GM19324 (cell line): ENCODE data around the gene FALEC.
"Not testable (repeated sequence)": the region's sequence is repeated elsewhere in the genome, so short reads cannot be mapped to it uniquely, and the experiment has no call there.

Experiments used
- ATAC-seq: cut with Tn5 transposase; IDR thresholded peaks from one replicate; pipeline ENCODE4 v1.9.1; 2021; ENCODE audit warnings: mild to moderate bottlenecking, moderate library complexity; ENCODE audit not compliant: unreplicated experiment, low FRiP score

FALEC gene

DNA sequence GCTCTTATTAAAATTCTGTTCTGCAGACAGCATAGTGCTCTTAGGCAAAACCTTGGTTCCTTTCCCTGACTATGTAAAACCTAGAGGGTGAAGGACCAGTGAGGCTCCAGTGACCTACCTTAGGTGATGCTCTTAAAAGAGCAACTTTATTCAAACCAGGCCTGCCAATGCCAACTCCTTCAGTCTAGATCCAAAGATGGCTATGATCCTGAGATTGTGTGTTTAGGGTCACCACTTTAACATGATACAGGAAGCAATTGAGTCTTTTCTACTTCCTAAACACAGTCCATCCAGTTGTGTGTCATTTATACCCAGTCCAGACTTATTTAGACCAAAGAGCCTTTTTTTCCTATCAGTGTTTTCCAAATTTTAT, 53.0 kb downstream of the FALEC start:
- ATAC-seq, result no peak

DNA sequence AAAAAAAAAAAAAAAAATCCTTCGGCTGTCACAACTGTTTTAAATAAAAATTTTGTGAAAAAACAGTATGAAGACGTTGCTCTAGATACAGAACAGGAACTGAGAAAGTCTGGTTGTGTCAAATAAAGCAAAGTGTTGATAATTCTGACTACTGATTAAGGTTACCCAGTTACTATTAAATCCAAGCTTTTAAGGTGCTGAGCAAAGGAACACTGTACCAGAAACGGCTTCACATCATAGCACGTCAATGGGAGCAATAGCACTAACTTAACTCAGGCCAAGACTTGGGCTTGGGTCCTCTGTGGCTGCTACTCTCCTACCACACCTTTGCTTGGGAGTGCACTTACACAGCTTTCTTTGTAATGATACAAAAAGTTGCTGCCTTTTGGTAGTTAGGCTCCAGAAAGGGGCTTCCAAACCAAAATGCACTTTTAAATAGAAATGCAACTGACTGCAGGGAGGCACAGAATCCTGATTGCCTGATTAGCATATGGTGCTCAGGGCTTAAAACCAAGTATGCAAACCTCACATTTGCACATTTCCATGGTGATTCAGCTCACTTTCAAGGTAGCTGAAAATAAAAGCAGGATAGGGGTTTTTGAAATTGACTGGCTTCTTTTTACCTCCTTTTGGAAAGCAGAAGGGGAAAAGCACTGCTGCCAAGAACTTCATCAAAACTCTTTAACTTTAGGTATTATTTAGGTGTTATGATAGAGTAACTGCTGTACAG, 57.5 kb downstream of the FALEC start:
- no peak for ATAC-seq

DNA sequence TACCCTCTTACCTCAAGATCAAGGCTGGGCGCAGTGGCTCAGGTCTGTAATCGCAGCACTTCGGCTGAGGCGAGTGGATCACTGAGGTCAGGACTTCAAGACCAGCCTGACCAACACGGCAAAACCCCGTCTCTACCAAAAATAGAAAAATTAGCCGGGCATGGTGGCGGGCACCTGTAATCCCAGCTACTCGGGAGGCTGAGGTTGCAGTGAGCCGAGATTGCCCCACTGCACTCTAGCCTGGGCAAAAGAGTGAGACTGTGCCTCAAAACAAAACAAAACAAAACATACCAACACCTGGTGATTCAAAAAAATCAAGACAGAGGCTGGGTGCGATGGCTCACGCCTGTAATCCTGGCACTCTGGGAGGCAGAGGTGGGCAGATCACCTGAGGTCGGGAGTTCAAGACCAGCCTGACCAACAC, 58.1 kb downstream of the FALEC start:
- ATAC-seq, result not testable (repeated sequence)

DNA sequence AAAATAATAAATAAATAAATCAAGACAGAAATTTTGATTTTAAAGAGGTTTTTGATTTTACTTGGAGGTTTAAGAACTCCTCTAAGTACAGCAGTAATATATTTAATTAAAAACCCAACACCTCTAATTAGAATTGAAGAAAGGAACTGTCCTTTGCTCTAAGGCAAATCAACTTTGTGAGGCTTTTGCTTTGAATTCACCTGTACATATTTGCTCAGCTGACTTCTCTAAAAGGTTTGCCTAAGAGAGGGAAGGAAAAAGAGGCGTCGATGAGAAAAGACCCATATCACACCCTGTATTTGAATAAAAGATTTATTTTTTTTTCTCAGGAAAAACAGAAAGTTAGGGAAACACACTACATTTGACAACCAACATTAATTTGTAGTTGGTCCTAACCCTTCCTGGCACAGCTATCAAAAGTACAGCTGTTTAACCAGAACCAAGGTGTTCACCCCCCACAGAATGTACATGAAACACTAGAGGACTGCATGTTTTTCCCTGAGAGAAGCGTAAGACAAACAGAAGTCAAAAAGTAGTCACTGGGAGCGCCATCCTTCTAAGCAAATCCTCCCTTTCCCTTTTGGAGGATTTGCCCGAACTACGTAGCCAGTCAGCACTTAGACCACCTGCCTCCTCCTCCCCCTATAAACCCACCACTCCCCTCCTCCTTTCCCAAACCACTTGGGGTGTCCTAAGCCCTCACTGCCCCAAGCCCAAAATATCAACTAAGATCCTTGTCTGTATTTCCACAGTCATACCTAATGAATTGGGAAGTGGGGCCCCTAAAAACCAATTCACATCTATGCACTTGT, 58.9 kb downstream of the FALEC start:
- ATAC-seq, result no peak

DNA sequence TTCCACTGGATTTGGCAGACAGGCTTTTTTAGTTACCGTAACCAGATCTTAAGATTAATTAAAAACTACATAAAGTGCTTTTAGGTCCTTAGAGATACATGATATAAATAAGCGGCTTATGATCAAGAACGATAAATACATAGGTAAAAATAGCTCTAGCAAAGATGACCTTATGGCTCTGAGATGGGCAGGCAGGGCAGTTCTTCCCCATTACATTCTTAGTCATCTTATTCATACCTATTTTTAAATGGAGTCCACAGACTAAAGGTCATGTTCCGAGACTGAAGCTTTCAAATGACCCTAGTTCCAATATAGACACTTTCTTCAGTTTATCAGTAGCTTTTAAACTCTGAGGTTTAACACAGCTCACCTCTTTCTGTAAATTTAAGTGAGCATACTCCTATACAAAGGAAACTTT, 59.5 kb downstream of the FALEC start:
- no peak for ATAC-seq

DNA sequence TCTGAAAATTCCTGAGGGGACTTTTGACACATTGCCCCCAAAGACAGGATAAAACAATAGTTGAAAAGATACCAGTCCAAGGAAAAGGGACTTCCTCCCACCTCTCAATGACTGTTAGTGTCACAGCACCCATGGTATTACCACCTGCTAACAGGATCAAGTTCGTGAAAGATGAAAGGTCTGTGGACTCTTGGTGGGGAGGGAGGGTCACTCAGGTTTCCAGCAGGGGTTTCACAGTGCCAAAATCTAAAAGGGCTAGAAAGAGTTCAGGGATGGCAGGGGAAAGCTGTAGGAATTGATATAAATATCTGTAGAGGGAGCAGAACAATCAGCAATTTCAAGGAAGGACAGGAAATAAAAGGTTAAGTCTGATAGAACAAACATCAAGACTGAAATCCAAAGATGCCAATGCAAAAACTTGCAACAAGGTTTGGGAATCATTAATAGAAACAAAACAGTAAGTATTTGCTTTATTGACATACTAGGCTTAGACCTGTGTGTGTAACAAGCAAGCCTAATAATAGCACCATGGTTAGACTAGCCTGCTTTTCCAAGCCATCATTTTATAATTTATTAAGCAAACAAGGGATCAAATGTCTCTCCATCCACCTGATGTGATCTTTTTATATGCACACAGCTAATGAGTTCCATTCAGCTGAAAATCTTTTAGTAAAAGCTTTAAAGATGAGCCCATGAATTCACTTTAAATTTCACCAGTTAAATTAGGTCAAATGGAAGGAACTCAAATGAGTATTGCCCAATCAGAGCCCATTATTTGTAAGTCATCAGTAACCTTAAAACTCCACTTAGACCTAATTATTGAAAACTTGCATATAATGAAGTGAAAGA, 60.2 kb downstream of the FALEC start:
- no peak for ATAC-seq

DNA sequence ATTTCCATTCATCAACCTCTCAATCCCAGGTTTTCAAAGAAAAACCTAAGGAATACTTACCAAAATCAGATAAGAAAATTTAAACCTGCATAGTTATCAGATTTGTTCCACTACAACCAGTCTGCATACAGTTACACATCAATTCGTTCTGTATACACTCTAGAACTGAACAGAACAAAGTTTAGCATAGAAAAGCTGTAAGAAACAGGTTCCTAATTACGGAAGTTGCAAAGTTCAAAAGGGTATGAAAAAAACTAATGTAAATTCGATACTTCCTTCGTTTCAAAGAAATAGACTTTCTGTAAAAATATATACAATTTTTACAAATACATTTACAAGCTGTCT, 60.8 kb downstream of the FALEC start:
- ATAC-seq, result no peak

DNA sequence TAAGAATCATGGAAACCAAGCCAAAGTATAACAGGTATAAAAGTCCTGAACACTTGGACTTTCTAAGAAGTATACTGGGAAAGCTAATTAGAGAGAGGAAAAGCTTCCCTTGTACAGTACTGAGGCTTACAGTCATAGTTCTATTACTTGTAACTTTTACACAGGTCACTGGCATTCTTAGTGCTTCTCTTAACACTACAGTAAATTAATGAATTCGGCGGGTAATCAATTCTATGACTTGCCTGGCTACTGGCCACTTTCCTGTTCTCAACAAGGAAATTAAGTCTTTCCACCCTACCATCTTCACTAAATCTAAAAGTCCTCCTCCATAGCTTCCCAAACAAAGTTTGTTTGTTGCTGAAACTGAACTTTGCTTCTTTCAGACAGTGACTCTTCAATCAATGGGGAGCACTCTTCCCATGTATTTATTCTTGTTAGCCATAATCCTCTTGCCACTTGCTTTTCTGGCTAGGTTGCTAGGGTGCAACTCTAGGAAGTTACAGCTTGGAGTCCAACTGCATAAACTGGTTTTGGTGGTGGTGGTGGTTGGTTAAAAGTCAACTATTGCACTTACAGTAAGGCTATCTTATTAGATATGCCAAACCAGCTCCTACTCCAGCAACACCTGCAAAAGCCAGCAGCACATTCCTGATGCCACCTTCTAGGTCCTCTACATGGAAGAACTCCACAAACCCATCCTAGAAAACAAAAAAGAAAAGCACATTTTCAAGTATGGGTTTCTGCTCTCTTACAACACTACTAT, 61.4 kb downstream of the FALEC start:
- ATAC-seq, result no peak

DNA sequence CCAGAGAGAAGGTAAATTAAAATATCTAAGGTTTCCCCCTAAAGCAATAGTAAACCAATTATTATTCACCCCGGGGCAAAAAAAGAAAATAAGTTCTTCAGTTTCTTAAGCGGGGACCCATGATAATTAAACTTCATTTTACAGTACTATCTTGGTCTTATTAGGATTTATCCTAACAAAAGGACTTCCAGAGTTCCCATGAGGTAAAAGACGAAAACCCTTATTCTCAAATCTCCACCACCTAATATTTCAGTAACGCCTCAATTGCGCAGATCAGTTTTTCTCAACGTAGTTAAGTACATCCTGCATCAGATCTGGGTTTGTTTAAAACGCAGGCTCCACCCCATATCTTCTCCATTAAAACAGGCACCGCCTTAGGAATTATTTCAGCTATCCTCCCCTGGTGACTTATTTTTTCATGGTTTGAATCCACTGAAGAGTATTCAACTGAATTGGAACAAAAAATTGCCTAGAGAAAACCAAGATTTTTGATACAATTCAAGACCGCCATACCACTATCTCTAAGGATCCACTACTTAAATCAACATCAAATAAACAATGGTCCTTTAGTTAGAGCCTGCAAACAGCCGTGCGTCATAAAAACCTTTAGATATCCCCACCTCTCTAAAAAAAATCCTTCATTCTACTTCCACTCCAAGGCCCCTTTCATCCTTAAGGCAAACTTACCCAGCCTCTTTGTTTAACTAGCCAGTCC, 62.2 kb downstream of the FALEC start:
- ATAC-seq, result no peak

DNA sequence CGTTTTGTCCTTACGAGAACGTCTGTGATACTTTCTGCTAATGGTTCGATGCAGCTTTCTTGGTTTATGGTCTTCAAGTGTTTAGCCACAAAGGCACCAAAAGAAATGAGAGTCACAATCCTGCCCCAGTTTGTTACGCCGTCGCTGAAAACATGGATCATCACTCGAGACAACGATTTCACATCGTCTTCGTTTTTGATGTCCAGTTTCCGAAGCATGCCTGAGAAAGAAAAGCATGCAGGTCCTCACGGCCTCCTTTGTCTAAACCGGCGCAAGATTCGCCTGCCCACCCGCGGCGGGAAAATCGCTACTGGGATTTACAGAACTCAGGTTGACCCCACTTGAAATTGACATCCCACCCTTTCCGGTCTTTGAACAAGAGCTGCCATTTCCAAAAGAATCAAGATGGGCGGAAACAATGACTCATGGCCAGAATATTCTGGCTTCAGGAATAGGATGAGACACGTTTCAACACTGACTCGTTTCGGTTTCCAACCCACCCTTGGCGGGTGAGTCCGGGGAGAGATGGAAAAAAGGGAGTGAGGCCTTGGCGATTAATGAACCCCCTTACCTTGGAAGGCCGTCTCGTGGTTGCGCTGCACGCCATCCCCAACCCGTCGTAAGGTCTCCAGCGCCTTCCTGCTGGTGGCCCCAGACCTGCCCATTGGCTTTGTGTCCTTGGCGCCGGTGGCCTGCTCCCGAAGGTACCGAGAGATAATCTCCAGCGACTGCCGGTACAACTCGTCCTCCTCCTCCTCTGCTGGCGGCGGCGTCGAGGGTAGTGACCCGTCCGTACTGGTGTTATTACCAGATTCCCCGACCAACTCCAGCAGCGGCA, 62.9 kb downstream of the FALEC start:
- ATAC-seq, result no peak

DNA sequence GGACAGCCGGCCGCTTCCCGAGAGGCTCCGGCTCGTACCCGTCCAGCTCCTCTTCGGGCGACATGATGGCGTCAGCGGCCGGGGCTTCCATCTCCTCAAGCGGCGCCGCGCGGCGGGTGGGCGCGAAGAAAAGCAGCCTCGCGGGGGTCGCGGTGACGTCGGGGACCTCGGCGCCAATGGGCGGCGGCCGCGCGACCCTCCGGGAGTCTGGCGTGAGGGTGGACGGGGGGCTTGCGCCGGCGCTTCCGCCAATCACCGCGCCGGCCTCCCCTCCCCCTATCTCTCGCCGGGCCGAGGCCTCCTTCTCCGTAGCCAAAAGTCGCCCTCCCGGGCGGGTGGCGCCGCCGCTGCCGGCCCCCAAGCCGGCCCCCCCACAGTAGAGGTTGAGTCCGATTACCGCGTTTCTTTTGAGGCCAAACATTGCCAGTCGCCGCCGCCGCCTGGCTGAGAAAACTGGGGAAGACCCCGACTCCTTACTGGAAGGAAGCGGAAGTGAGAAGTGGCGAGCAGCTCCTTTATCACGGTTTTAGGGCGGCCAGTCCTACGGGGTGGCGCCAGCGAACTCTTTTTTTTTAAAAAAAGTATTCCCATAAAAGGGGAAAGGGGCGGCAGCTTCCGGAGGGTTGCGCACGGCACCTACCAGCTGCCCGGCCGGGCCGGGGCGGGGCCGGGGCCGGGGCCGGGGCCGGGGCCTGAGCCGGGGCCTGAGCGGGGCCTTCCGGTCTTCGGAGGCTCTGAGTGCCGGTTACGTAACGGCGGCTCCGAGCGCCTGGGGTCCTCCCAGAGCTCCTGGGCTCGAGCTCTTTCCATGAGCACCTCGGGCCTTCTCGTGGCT, 63.8 kb downstream of the FALEC start, which contains the start of gene MCL1:
MCL1 (minus strand) TSS at position 501 of the 835 bp plus-strand sequence; CDS start at position 421, 80 bp downstream.
- ATAC-seq, result peak; percentile 94

DNA sequence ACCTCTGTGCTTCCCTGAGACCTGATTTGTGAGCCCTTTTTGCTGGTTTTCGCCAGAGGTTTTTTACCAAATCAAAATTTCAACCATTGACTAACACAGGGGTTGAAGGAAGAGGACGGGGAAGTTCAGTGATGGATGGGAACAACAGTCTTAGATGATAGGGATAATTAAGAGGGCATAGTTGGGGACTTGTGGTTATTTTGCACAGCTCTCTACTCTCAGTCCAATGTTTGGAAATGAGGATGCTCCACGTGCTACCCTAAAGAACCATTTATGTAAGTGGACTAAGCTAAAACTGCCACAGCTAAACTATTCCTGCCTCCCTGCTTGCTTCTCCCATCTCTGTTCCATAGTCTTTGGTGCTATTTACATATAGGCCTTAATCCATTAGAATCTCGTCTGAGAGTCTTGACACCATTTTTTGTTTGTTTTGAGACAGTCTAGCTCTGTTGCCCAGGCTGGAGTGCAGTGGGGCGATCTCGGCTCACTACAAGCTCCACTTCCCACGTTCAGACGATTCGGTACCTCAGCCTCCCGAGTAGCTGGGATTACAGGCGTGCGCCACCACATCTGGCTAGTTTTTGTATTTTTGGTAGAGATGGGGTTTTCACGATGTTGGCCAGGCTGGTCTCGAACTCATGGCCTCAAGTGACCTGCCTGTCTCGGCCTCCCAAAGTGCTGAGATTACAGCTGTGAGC, 64.5 kb downstream of the FALEC start:
- ATAC-seq, result peak; percentile 1

DNA sequence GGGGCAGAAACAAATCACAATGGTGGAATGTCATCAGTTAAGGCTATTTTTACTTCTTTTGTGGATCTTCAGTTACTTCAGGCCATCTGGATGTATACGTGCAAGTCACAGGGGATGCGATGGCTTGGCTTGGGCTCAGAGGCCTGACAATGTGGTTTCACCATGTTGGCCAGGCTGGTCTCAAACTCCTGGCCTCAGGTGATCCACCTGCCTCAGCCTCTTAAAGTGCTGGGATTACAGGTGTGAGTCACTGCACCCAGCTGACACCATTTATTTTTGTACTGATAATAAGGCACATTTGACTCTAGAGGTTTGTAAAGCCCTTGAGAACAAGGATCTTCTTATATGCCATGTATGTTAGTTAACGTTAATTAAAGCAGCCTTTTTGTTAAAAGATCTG, 65.4 kb downstream of the FALEC start:
- not testable (repeated sequence) for ATAC-seq

DNA sequence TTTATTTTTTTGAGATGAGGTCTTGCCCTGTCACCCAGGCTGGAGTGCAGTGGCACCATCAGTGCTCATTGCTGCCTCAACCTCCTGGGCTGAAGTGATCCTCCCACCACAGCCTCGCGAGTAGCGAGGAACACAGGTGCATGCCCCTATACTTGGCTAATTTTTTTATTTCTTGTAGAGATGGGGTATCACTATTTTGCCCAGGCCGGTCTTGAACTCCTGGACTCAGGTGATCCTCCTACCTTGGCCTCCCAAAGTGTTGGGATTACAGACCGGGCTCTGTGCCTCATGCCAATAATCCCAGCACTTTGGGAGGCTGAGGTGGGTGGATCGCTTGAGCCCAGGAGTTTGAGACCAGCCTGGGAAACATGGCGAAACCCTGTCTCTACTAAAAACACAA, 65.9 kb downstream of the FALEC start:
- ATAC-seq, result not testable (repeated sequence)

DNA sequence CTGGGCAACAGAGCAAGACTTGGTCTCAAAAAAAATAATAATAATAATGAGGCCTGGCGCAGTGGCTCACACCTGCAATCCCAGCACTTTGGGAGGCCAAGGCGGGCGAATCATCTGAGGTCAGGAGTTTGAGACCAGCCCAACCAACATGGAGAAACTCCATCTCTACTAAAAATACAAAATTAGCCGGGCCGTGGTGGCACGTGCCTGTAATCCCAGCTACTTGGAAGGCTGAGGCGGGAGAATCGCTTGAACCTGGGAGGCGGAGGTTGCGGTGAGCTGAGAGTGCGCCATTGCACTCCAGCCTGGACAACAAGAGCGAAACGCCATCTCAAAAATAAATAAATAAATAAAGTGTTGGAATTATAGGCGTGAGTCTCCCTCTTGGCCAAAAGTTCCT, 66.4 kb downstream of the FALEC start:
- ATAC-seq, result not testable (repeated sequence)

DNA sequence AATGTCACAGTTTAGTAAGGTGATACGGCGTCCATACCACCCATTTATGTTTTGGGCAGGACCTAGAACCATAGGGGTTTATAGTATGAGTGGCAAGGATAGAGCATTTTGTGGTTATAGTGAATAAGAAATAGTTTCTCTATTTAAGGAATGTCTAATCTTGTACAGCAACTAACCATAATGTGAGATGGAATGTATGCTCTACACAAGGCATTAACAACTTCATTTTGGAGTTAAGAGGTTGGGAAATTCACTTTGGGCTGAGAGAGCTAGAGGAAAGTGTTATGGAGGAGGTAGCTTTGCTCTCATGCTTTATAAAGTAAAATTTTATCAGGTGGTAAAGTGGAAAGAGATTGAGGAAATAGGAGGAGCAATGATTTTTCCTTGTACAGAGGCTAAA, 66.8 kb downstream of the FALEC start:
- ATAC-seq, result no peak
